Esophagus squamous epithelium (tissue), 5 donors: Measurements from ENCODE around the gene ADGRB3. TPM values are rescaled to one million over a fixed set of nuclear protein-coding genes. Genes with fewer than 3 reads are reported as not detected.

Experiments
- DNase-seq: peaks from one replicate; lab custom pipeline; 2025; lab: John Stamatoyannopoulos, UW
- H3K27ac ChIP-seq, 4 donors: fragments of 200-600 bp; sonication (generic); one replicate each; pipeline ENCODE4 v1.5.1; 2016 to 2019; ENCODE audit warnings: mild to moderate bottlenecking in 1 of 4
- H3K27me3 ChIP-seq, 4 donors: fragments of 200-600 bp; sonication (generic); 1 replicate in 3 of 4; 2 replicates in 1 of 4; pipeline versions ENCODE4 v1.5.1 to v1.6.0; 2017 to 2021; ENCODE audit warnings: antibody characterized with exemption in 1 of 4
- H3K36me3 ChIP-seq, 3 donors: fragments of 200-600 bp; sonication (generic); one replicate each; pipeline ENCODE4 v1.5.1; 2016 to 2019
- H3K4me1 ChIP-seq, 3 donors: fragments of 200-600 bp; sonication (generic); one replicate each; pipeline ENCODE4 v1.5.1; 2017 to 2019
- H3K4me3 ChIP-seq, 4 donors: fragments of 200-600 bp; sonication (generic); 1 replicate in 3 of 4; 2 replicates in 1 of 4; pipeline ENCODE4 v1.5.1; 2016 to 2019; ENCODE audit warnings: mild to moderate bottlenecking in 2 of 4, moderate library complexity in 1 of 4
- H3K9me3 ChIP-seq, 3 donors: fragments of 200-600 bp; sonication (generic); one replicate each; pipeline ENCODE4 v1.5.1; 2016 to 2019
- CTCF ChIP-seq, 6 experiments: fragments of 450-650 bp in 4 of 6; fragments of 200-600 bp in 2 of 6; sonication (generic) in 2 of 6; IDR thresholded peaks; one replicate each; pipeline ENCODE4 v1.5.1; 2016 to 2019; ENCODE audit warnings: antibody characterized with exemption in 6 of 6, mild to moderate bottlenecking in 4 of 6, moderate library complexity in 4 of 6
- POLR2A ChIP-seq, 4 donors: fragments of 450-650 bp; IDR thresholded peaks; one replicate each; pipeline ENCODE4 v1.6.1; 2017; ENCODE audit warnings: antibody characterized with exemption in 4 of 4, mild to moderate bottlenecking in 4 of 4, moderate library complexity in 3 of 4
- WGBS, 2 donors: methylation state at CpG; one replicate each; pipeline ENCODE4 v1.1.5; 2018; 5-methylcytosine and 5-hydroxymethylcytosine counted together
- intact Hi-C: fragments of 100-400 bp; cut with DNase I; formaldehyde crosslinking; loops from one replicate; pipeline ENCODE4 v1.15.0; 2022
- total RNA-seq, 4 donors: library from RNA; depleted of rRNA; stranded (reverse); fragments of >200 nt; gene quantifications; one replicate each; pipeline ENCODE4 v1.1.0, GENCODE V29; 2016
- donor health status: DM: yes; HTN: yes; CAD: no.

The ADGRB3 gene
- total RNA-seq, 4 donors from 2014 or later, result 0.04 to 1.1 (median 0.32) TPM

GRCh38 chr6:69097948-69098347, 462.9 kb downstream of the ADGRB3 start:
- Histone ChIP-seq H3K9me3 (no peaks in the 10 kb centered on the region), H3K4me1 (no peaks in the 10 kb centered on the region), H3K4me3 (no peak overlapping the region), H3K27ac (no peak overlapping the region), H3K36me3 (no peaks in the 10 kb centered on the region), H3K27me3 (no peaks in the 10 kb centered on the region)
- intact Hi-C loops, result no loop called here
- no peak for DNase-seq
- TF ChIP-seq POLR2A (IDR thresholded peaks at IDR 0.05), result no peak
- TF ChIP-seq CTCF (IDR thresholded peaks at IDR 0.05), result no peak

GRCh38 chr6:69098910-69099309, 463.8 kb downstream of the ADGRB3 start:
- Histone ChIP-seq H3K27me3 (no peaks in the 10 kb centered on the region), H3K27ac (no peak overlapping the region), H3K9me3 (no peaks in the 10 kb centered on the region), H3K4me1 (no peaks in the 10 kb centered on the region), H3K4me3 (no peak overlapping the region), H3K36me3 (no peaks in the 10 kb centered on the region)
- intact Hi-C loops, result no loop called here
- no peak for DNase-seq
- TF ChIP-seq POLR2A (IDR thresholded peaks at IDR 0.05) (no peak), CTCF (IDR thresholded peaks at IDR 0.05) (no peak)

DNA sequence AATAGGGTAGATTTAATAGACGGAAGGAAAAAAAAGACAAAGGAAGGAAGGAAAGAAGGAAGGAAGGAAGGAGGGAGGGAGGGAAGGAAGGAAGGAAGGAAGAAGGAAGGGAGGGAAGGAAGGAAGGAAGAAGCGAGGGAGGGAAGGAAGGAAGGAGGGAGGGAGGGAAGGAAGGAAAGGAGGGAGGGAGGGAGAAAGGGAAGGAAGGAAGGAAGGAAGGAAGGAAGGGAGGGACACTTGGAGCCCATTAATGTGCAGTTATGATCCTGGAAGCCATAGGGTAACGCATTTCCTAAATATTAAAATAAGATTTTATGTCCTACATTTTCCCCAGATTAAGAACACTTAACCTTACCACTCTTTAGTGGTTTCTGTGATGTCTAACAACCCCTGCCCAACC, 465.7 kb downstream of the ADGRB3 start:
- no peak for TF ChIP-seq CTCF (IDR thresholded peaks at IDR 0.05)
- no peak for TF ChIP-seq POLR2A (IDR thresholded peaks at IDR 0.05)
- Histone ChIP-seq H3K36me3 (no peaks in the 10 kb centered on the region), H3K9me3 (no peaks in the 10 kb centered on the region), H3K27me3 (no peaks in the 10 kb centered on the region), H3K27ac (no peak overlapping the region), H3K4me3 (no peak overlapping the region), H3K4me1 (no peaks in the 10 kb centered on the region)
- intact Hi-C loops, result no loop called here
- DNase-seq, result no peak
- 86 to 91% methylated on average over 2 of the region's 3 CpGs for WGBS, 2 donors

DNA sequence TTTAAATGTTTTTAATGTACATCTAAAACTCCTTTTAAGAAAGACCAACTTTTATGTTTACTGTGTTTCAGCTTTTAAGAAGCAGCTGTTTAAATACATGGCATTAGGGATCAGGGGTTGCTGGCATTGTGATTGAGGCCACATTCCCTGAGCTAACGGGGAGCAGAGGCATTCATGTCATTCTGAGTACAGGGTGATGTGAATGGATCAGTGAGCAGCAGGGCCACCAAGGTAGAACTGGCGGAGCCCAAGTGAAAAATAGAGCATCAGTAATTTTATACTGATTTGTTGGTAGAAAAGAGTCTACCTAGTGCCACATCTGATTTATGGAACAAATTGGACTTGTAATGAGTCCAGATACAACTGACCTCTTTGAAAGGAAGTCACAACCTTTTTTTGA, 467.3 kb downstream of the ADGRB3 start:
- Histone ChIP-seq H3K9me3 (no peaks in the 10 kb centered on the region), H3K27me3 (no peaks in the 10 kb centered on the region), H3K4me1 (no peaks in the 10 kb centered on the region), H3K4me3 (no peak overlapping the region), H3K27ac (no peak overlapping the region), H3K36me3 (no peaks in the 10 kb centered on the region)
- TF ChIP-seq POLR2A (IDR thresholded peaks at IDR 0.05) (no peak), CTCF (IDR thresholded peaks at IDR 0.05) (no peak)
- no peak for DNase-seq
- WGBS, 2 donors, result 41 to 53% methylated on average over 2 of the region's 2 CpGs
- intact Hi-C loops, result no loop called here

GRCh38 chr6:69105288-69105687, 470.2 kb downstream of the ADGRB3 start:
- no peak overlapping the region for H3K4me3 ChIP-seq
- no peaks in the 10 kb centered on the region for H3K4me1 ChIP-seq
- no peak for TF ChIP-seq CTCF (IDR thresholded peaks at IDR 0.05)
- TF ChIP-seq POLR2A (IDR thresholded peaks at IDR 0.05), result no peak
- no peak overlapping the region for H3K27ac ChIP-seq
- DNase-seq, result no peak
- no peaks in the 10 kb centered on the region for H3K27me3 ChIP-seq
- intact Hi-C loops, result no loop called here
- no peaks in the 10 kb centered on the region for H3K9me3 ChIP-seq
- no peaks in the 10 kb centered on the region for H3K36me3 ChIP-seq
- 33 to 47% methylated on average over 3 of the region's 3 CpGs for WGBS, 2 donors
